ENCODE data around the gene PGBD1.

GRCh38 chr6:28282926-28283325, 1.6 kb downstream of the PGBD1 start:
- TF ChIP-seq CTCF (IDR thresholded peaks at IDR 0.05) (no peak), EZH2 (IDR thresholded peaks at IDR 0.05; ENCODE audit: borderline replicate concordance, insufficient read depth, low read depth, low read length, poor library complexity, severe bottlenecking) (no peak)

Data from B cell (primary cell).